Type B pancreatic cell (in vitro differentiated cells): ENCODE measurements around the gene RBP5. TPM values are rescaled to one million over a fixed set of nuclear protein-coding genes. Genes with fewer than 3 reads are reported as not detected.

Experiments used
- DNase-seq: peaks from one replicate; pipeline ENCODE4 v3.0.0; 2021; ENCODE audit warnings: mixed read lengths; ENCODE audit not compliant: unreplicated experiment; ENCODE audit errors: extremely low spot score
- H3K27ac Mint-ChIP-seq: 2 replicates; pipeline ENCODE4 v1.8.0; 2021; ENCODE audit warnings: mild to moderate bottlenecking, mixed read lengths
- H3K27me3 Mint-ChIP-seq: 2 replicates; pipeline ENCODE4 v1.8.0; 2021; ENCODE audit warnings: mixed read lengths
- H3K36me3 Mint-ChIP-seq: 2 replicates; pipeline ENCODE4 v1.8.0; 2021; ENCODE audit warnings: mixed read lengths
- H3K4me1 Mint-ChIP-seq: one replicate; pipeline ENCODE4 v1.8.0; 2021; ENCODE audit warnings: mixed read lengths; ENCODE audit not compliant: unreplicated experiment
- H3K4me3 Mint-ChIP-seq: 2 replicates; pipeline ENCODE4 v1.8.0; 2021; ENCODE audit warnings: mild to moderate bottlenecking, mixed read lengths
- H3K9me3 Mint-ChIP-seq: 2 replicates; pipeline ENCODE4 v1.8.0; 2021; ENCODE audit warnings: mixed read lengths
- long read RNA-seq: library from polyadenylated mRNA; unstranded; transcript quantifications from one replicate; pipeline ENCODE4 v2.0.0, GENCODE V29; 2020
- total RNA-seq: library from RNA; stranded (reverse); gene quantifications from 2 replicates; pipeline ENCODE4 v1.2.1, GENCODE V29; 2021; ENCODE audit warnings: low replicate concordance
- TF ChIP-seq, protein P1 (sequence below): fragments of 200-600 bp; sonication (generic); conservative IDR thresholded peaks from 2 replicates; pipeline ENCODE4 v1.5.0; 2021; ENCODE audit warnings: antibody characterized with exemption, mild to moderate bottlenecking

Gene RBP5, protein sequence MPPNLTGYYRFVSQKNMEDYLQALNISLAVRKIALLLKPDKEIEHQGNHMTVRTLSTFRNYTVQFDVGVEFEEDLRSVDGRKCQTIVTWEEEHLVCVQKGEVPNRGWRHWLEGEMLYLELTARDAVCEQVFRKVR
- total RNA-seq: 1.0 and 1.2 TPM in 2 replicates
- long read RNA-seq, partial matches to known transcripts: 0 of 1 reads
- long read RNA-seq, other reads (novel, unspliced or antisense): 0 of 1 reads

DNA sequence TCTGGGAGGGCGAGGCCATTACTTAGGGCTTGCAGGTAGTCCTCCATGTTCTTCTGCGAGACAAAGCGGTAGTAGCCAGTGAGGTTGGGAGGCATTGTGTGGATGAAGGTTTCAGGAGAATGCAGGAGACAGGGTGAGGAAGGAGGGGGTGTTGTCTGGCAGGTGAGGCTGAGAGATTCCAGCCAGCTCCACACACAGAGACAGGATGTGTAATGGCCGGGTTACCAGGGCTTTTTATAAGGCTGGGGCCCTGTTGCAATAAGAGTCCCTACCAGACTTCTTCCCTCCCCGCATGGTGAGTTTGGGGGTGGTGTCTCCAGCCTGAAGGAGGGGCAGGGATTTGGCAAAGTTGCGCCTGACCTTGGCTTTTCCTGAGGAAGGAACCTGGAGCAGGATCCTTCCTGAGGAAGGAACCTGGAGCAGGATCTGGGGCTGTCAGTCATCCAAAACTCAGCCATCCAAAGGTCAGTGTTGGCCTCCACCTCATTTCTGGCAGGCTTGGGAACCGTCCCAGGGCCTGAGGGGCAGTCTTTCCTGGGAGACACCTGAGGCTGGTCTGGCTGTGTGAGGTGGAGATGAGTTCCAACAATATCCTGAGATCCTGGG is at the start of gene RBP5:
TSS of gene RBP5 (minus strand) at position 209 of the 606 bp plus-strand sequence. CDS start at position 95, 114 bp downstream.
- Mint-ChIP-seq H3K36me3 (peaks cover 10% of the 10 kb centered on the region), H3K27me3 (peaks cover 11% of the 10 kb centered on the region), H3K4me1 (peaks cover 24% of the 10 kb centered on the region), H3K9me3 (no peaks in the 10 kb centered on the region), H3K4me3 (peak within 1 kb of the TSS; percentile 92), H3K27ac (peak within 1 kb of the TSS; percentile 91)
- TF ChIP-seq, protein P1, sequence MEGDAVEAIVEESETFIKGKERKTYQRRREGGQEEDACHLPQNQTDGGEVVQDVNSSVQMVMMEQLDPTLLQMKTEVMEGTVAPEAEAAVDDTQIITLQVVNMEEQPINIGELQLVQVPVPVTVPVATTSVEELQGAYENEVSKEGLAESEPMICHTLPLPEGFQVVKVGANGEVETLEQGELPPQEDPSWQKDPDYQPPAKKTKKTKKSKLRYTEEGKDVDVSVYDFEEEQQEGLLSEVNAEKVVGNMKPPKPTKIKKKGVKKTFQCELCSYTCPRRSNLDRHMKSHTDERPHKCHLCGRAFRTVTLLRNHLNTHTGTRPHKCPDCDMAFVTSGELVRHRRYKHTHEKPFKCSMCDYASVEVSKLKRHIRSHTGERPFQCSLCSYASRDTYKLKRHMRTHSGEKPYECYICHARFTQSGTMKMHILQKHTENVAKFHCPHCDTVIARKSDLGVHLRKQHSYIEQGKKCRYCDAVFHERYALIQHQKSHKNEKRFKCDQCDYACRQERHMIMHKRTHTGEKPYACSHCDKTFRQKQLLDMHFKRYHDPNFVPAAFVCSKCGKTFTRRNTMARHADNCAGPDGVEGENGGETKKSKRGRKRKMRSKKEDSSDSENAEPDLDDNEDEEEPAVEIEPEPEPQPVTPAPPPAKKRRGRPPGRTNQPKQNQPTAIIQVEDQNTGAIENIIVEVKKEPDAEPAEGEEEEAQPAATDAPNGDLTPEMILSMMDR: no peak
- DNase-seq: no peak

DNA sequence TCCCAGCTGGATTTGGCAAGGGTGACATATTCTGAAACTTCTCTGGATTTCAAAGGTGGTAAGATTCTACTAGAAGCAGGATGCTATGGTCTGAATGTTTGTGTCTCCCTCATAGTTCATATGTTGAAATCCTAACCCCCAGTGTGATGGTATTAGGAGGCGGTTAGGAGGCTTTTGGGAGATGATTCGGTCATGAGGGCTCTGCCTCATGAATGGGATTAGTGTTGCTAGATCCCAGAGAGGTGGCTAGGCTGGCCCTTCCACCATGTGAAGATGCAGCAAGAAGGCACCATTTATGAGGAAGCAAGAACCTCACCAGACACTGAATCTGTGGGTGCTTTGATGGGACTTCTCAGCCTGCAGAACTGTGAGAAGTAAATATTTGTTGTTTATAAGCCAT is 49.8 kb upstream of the RBP5 start:
- Mint-ChIP-seq H3K4me1 (no peaks in the 10 kb centered on the region), H3K9me3 (peaks cover 10% of the 10 kb centered on the region), H3K27ac (no peak overlapping the region), H3K36me3 (no peaks in the 10 kb centered on the region), H3K4me3 (no peak overlapping the region), H3K27me3 (peaks cover 54% of the 10 kb centered on the region)
- TF ChIP-seq, protein P1: no peak
- DNase-seq: no peak

DNA sequence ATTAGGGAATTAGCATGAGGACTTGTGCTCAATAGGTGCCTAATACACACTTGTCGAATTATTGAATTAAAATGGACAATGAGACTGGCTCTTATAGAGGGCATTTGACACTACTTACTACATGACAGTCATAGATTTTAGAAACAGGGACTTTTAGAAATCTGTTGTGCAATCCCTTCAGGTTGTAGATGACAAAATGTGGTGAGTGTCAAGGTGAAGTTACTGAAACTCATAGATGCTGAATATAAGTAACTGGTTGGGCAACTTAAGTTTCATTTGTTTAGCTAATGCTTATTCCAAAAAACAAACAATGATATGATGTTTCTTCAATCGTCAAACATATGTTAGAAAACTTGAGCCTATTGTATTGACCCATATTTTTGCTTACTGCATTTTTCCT is 47.9 kb upstream of the RBP5 start:
- peaks cover 10% of the 10 kb centered on the region for H3K9me3 Mint-ChIP-seq
- TF ChIP-seq, protein P1: no peak

DNA sequence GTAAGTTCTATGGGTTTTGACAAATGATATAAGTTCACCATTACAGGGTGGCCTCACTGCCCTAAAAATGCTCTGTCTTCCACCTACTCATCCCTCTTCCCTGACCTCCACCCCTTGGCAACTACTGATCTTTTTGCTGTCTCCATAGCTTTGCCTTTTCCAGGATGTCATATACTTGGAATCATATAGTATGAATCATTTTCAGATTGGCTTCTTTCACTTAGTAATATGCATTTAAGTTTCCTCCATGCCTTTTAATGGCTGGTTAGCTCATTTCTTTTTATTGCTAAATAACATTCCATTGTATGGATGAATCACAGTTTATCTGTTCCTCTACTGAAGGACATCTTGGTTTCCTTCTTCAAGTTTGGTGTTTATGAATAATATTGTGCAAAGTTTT is 46.8 kb upstream of the RBP5 start:
- no peak overlapping the region for H3K27ac Mint-ChIP-seq
- no peak overlapping the region for H3K4me3 Mint-ChIP-seq
- DNase-seq: no peak
- peaks cover 10% of the 10 kb centered on the region for H3K9me3 Mint-ChIP-seq
- peaks cover 46% of the 10 kb centered on the region for H3K27me3 Mint-ChIP-seq
- H3K4me1 Mint-ChIP-seq: no peaks in the 10 kb centered on the region
- H3K36me3 Mint-ChIP-seq: peaks cover 2% of the 10 kb centered on the region
- TF ChIP-seq, protein P1: no peak

More for the DNA sequence above, 47.9 kb upstream of the RBP5 start:
- no peak for DNase-seq
- H3K4me3 Mint-ChIP-seq: no peak overlapping the region
- H3K4me1 Mint-ChIP-seq: no peaks in the 10 kb centered on the region
- H3K36me3 Mint-ChIP-seq: no peaks in the 10 kb centered on the region
- H3K27me3 Mint-ChIP-seq: peaks cover 54% of the 10 kb centered on the region
- no peak overlapping the region for H3K27ac Mint-ChIP-seq

DNA sequence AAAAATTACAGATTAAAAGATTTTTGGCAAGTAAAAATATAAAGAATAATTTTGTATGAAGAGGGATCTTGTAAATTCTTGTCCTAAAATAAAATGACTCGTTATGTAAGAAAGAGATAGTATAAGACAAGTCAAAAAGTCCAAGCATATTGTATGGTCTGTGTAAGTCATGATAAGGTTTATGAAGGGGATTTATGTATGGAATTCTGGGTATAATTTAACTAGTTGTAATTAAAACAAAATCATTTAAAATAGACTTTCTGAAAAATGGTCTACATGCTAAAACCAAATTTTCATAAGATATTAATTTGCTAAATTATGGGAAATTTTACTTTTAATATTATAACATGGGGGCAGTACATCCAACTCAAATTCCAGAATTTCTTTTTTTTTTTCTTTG is 43.2 kb upstream of the RBP5 start:
- H3K27me3 Mint-ChIP-seq: peaks cover 31% of the 10 kb centered on the region
- peaks cover 8% of the 10 kb centered on the region for H3K9me3 Mint-ChIP-seq
- no peak for DNase-seq
- H3K4me1 Mint-ChIP-seq: no peaks in the 10 kb centered on the region
- TF ChIP-seq, protein P1: no peak
- no peak overlapping the region for H3K27ac Mint-ChIP-seq
- H3K4me3 Mint-ChIP-seq: no peak overlapping the region
- peaks cover 7% of the 10 kb centered on the region for H3K36me3 Mint-ChIP-seq
